Right atrium auricular region (tissue), 2 donors: Measurements from ENCODE around the gene SLC25A13. TPM values are rescaled to one million over a fixed set of nuclear protein-coding genes. Genes with fewer than 3 reads are reported as not detected.

Source experiments
- DNase-seq: peaks from one replicate; pipeline ENCODE4 v3.0.0-alpha.2; 2019; ENCODE audit warnings: low spot score
- H3K27ac ChIP-seq, 2 donors: fragments of 200-600 bp; sonication (generic); 1 replicate in 1 of 2; 2 replicates in 1 of 2; pipeline ENCODE4 v1.5.1; 2016 to 2019
- H3K27me3 ChIP-seq, 2 donors: fragments of 200-600 bp; sonication (generic); one replicate each; pipeline versions ENCODE4 v1.5.1 to v1.6.0; 2017 to 2019
- H3K36me3 ChIP-seq: fragments of 200-600 bp; sonication (generic); one replicate; pipeline ENCODE4 v1.5.1; 2016
- H3K4me1 ChIP-seq, 2 donors: fragments of 200-600 bp; sonication (generic); one replicate each; pipeline versions ENCODE4 v1.5.1 to v1.6.0; 2017 to 2019
- H3K4me3 ChIP-seq, 2 donors: fragments of 200-600 bp; sonication (generic); 1 replicate in 1 of 2; 2 replicates in 1 of 2; pipeline ENCODE4 v1.5.1; 2017 to 2019; ENCODE audit warnings: mild to moderate bottlenecking in 1 of 2, moderate library complexity in 1 of 2
- H3K9me3 ChIP-seq, 2 donors: fragments of 200-600 bp; sonication (generic); one replicate each; pipeline ENCODE4 v1.5.1; 2019
- total RNA-seq, 2 donors: library from RNA; depleted of rRNA; stranded (reverse); fragments of >200 nt; gene quantifications; one replicate each; pipeline ENCODE4 v1.1.0, GENCODE V29; 2016
- TF ChIP-seq, protein P1 (sequence below), 2 donors: fragments of 200-600 bp; sonication (generic); IDR thresholded peaks; one replicate each; pipeline ENCODE4 v1.5.1; 2019; ENCODE audit warnings: antibody characterized with exemption in 2 of 2

Gene SLC25A13
- total RNA-seq, 2 donors from 2014 or later, result 8.1 to 11.0 TPM

DNA sequence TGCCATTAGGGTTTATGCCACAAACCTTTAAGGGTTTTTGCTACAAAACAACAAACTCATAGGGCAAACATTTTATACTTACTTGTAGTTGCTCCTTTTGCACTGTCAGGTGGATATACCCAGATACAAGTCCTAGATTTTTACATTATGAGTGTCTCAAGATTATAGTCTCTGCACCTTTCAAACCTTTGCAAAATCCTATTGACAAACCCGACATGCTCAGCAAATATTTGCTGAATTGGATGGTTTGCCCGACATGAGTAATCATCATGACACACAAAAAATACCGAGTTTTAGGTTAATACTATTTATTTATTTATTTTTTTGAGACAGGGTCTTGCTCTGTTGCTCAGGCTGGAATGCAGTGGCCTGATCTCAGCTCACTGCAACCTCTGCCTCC is 117.3 kb downstream of the SLC25A13 start:
- Histone ChIP-seq H3K36me3 (peaks cover 14% of the 10 kb centered on the region), H3K27ac (no peak overlapping the region), H3K4me1 (peaks cover 0 to 6% of the 10 kb centered on the region in 2 donors), H3K27me3 (no peaks in the 10 kb centered on the region), H3K4me3 (no peak overlapping the region), H3K9me3 (no peaks in the 10 kb centered on the region)
- no peak for DNase-seq
- TF ChIP-seq, protein P1, sequence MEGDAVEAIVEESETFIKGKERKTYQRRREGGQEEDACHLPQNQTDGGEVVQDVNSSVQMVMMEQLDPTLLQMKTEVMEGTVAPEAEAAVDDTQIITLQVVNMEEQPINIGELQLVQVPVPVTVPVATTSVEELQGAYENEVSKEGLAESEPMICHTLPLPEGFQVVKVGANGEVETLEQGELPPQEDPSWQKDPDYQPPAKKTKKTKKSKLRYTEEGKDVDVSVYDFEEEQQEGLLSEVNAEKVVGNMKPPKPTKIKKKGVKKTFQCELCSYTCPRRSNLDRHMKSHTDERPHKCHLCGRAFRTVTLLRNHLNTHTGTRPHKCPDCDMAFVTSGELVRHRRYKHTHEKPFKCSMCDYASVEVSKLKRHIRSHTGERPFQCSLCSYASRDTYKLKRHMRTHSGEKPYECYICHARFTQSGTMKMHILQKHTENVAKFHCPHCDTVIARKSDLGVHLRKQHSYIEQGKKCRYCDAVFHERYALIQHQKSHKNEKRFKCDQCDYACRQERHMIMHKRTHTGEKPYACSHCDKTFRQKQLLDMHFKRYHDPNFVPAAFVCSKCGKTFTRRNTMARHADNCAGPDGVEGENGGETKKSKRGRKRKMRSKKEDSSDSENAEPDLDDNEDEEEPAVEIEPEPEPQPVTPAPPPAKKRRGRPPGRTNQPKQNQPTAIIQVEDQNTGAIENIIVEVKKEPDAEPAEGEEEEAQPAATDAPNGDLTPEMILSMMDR (IDR thresholded peaks at IDR 0.05), result no peak

- Histone ChIP-seq H3K36me3 (peaks cover 14% of the 10 kb centered on the region), H3K27ac (no peak overlapping the region), H3K27me3 (no peaks in the 10 kb centered on the region), H3K4me3 (no peak overlapping the region), H3K4me1 (peaks cover 0 to 10% of the 10 kb centered on the region in 2 donors), H3K9me3 (no peaks in the 10 kb centered on the region)
- TF ChIP-seq, protein P1 (IDR thresholded peaks at IDR 0.05), result no peak
- DNase-seq, result no peak
Measured at GRCh38 chr7:96203786-96204185, 118.1 kb downstream of the SLC25A13 start.

GRCh38 chr7:96202102-96202501 is 119.8 kb downstream of the SLC25A13 start:
- no peak overlapping the region for H3K4me3 ChIP-seq
- no peaks in the 10 kb centered on the region for H3K9me3 ChIP-seq
- DNase-seq, result no peak
- H3K4me1 ChIP-seq, result peaks cover 0 to 10% of the 10 kb centered on the region in 2 donors
- no peaks in the 10 kb centered on the region for H3K27me3 ChIP-seq
- peaks cover 7% of the 10 kb centered on the region for H3K36me3 ChIP-seq
- TF ChIP-seq, protein P1 (IDR thresholded peaks at IDR 0.05), result no peak
- no peak overlapping the region for H3K27ac ChIP-seq

- Histone ChIP-seq H3K9me3 (no peaks in the 10 kb centered on the region), H3K4me1 (peaks cover 0 to 10% of the 10 kb centered on the region in 2 donors), H3K27me3 (no peaks in the 10 kb centered on the region), H3K4me3 (no peak overlapping the region), H3K27ac (no peak overlapping the region), H3K36me3 (peaks cover under 1% of the 10 kb centered on the region)
- no peak for DNase-seq
- TF ChIP-seq, protein P1 (IDR thresholded peaks at IDR 0.05), result no peak
Measured at GRCh38 chr7:96200740-96201139, 121.2 kb downstream of the SLC25A13 start.

DNA sequence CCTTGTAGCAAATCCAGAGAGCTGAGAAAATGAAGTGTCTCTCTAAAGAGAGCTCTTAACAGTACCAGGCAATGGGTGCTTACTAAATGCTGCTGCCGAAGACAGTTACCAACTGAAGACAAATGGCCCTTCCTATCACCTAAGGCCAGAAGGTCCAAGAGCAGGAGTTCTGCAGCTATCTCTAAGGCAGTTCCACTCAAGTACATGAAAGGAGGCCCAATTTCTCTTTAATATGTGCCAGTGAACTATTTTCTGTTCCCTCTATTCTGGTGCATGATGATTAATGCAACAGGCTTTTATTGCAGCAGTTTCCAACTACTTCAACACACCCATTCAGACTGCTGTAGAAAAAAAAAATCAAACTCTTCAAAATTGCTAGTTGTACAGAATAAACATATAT is 122.5 kb downstream of the SLC25A13 start:
- no peak for DNase-seq
- Histone ChIP-seq H3K27ac (no peak overlapping the region), H3K9me3 (no peaks in the 10 kb centered on the region)

More for the DNA sequence above, 122.5 kb downstream of the SLC25A13 start:
- TF ChIP-seq, protein P1 (IDR thresholded peaks at IDR 0.05), result no peak
- Histone ChIP-seq H3K27me3 (no peaks in the 10 kb centered on the region), H3K36me3 (no peaks in the 10 kb centered on the region), H3K4me3 (no peak overlapping the region), H3K4me1 (peaks cover 0 to 10% of the 10 kb centered on the region in 2 donors)
